Prostate gland (tissue), 2 donors: ENCODE measurements around the gene CACNA1F. TPM values are rescaled to one million over a fixed set of nuclear protein-coding genes. Genes with fewer than 3 reads are reported as not detected.

Experiments
- DNase-seq: peaks from one replicate; pipeline ENCODE4 v3.0.0-alpha.2; 2019; ENCODE audit warnings: low spot score
- H3K27ac ChIP-seq, 2 donors: fragments of 200-600 bp; sonication (generic); 2 replicates each; pipeline ENCODE4 v1.5.1; 2017 to 2019
- H3K27me3 ChIP-seq: fragments of 200-600 bp; sonication (generic); replicated peaks from 2 replicates; pipeline ENCODE4 v1.5.1; 2019; ENCODE audit not compliant: insufficient read depth
- H3K36me3 ChIP-seq, 2 donors: fragments of 200-600 bp; sonication (generic); 1 replicate in 1 of 2; 2 replicates in 1 of 2; pipeline versions ENCODE4 v1.5.1 to v1.8.1; 2017 to 2019
- H3K4me1 ChIP-seq: fragments of 200-600 bp; sonication (generic); replicated peaks from 2 replicates; pipeline ENCODE4 v1.5.1; 2019
- H3K4me3 ChIP-seq, 2 donors: fragments of 200-600 bp; sonication (generic); 2 replicates each; pipeline ENCODE4 v1.5.1; 2017 to 2019
- H3K9me3 ChIP-seq: fragments of 200-600 bp; sonication (generic); 2 replicates; pipeline ENCODE4 v1.5.1; 2017
- POLR2A ChIP-seq: fragments of 450-650 bp; IDR thresholded peaks from one replicate; pipeline ENCODE4 v1.6.1; 2016; ENCODE audit warnings: antibody characterized with exemption, mild to moderate bottlenecking
- POLR2AphosphoS5 ChIP-seq: sonication (generic); formaldehyde crosslinking; IDR thresholded peaks from one replicate; pipeline ENCODE4 v1.6.1; 2017; ENCODE audit warnings: antibody characterized with exemption
- WGBS: methylation state at CpG from one replicate; pipeline ENCODE4 v1.1.5; 2018; 5-methylcytosine and 5-hydroxymethylcytosine counted together
- intact Hi-C: fragments of 100-400 bp; cut with DNase I; formaldehyde crosslinking; loops from one replicate; pipeline ENCODE4 v1.14.2; 2022
- total RNA-seq, 2 donors: library from RNA; depleted of rRNA; stranded (reverse); fragments of >200 nt; gene quantifications; one replicate each; pipeline ENCODE4 v1.1.0, GENCODE V29; 2016
- TF ChIP-seq, protein P1 (sequence below), 4 experiments: fragments of 200-600 bp in 2 of 4; fragments of 450-650 bp in 2 of 4; sonication (generic) in 2 of 4; IDR thresholded peaks; 1 replicate in 3 of 4; 2 replicates in 1 of 4; pipeline ENCODE4 v1.5.1; 2016 to 2019; ENCODE audit warnings: antibody characterized with exemption in 4 of 4, mild to moderate bottlenecking in 2 of 4, moderate library complexity in 2 of 4

The CACNA1F gene
- total RNA-seq, 2 donors from 2014 or later, result 0.17 TPM; not detected in 1

DNA sequence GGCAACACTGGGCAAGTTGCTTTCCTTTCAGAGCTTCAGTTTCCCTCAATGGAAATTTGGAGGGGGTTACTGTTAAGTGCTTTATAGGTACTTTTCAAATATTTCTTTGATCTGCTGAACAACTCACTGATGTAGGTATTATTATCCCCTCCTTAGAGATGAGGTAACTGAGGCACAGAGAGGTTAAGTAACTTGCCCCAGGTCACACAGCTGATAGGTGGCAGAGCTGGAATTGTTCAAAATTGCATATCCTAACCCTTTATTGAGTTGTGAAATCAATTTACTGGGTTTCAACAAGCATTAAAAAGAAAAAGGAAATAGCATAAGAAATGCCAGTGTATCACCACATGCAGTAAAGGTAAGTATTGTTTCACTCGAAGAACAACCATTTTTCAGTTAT lies 43.1 kb upstream of the CACNA1F start:
- WGBS, result 38% methylated on average over 1 of the region's 1 CpG
- Histone ChIP-seq H3K4me3 (no peak overlapping the region), H3K27me3 (no peaks in the 10 kb centered on the region), H3K36me3 (no peaks in the 10 kb centered on the region), H3K27ac (no peak overlapping the region), H3K9me3 (no peaks in the 10 kb centered on the region), H3K4me1 (no peaks in the 10 kb centered on the region)
- no peak for DNase-seq
- intact Hi-C loops, result no loop called here
- no peak for TF ChIP-seq POLR2AphosphoS5
- TF ChIP-seq POLR2A, result no peak
- TF ChIP-seq, protein P1, sequence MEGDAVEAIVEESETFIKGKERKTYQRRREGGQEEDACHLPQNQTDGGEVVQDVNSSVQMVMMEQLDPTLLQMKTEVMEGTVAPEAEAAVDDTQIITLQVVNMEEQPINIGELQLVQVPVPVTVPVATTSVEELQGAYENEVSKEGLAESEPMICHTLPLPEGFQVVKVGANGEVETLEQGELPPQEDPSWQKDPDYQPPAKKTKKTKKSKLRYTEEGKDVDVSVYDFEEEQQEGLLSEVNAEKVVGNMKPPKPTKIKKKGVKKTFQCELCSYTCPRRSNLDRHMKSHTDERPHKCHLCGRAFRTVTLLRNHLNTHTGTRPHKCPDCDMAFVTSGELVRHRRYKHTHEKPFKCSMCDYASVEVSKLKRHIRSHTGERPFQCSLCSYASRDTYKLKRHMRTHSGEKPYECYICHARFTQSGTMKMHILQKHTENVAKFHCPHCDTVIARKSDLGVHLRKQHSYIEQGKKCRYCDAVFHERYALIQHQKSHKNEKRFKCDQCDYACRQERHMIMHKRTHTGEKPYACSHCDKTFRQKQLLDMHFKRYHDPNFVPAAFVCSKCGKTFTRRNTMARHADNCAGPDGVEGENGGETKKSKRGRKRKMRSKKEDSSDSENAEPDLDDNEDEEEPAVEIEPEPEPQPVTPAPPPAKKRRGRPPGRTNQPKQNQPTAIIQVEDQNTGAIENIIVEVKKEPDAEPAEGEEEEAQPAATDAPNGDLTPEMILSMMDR (IDR thresholded peaks at IDR 0.05), result no peak

DNA sequence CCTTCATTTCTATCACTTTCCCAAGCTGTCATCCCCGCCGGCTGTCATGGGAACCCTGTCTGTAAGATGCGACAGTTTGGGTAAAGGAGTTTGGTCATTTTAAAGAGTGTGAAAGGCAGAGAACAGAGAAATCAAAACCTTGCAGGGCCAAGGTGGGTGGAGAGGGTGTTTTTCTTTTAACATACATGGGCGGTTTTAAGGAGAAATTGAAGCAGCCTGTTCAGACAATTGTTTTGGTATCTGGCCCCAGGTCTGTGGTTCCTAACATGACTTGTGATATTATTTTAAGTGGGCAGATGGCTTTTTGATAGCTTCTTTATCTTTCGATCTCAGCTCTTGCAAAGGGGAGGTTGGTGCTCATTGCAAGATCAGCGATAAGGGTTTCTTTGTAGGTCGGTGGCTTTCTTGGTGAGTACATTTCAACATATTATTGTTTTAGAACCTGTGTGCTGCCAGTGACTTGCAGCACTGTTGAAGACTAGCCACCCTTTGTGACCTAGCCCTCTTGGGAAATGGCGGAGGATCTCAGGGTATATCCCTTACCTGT lies 40.1 kb upstream of the CACNA1F start:
- no peak for TF ChIP-seq POLR2A
- Histone ChIP-seq H3K36me3 (no peaks in the 10 kb centered on the region), H3K4me1 (no peaks in the 10 kb centered on the region), H3K27me3 (no peaks in the 10 kb centered on the region), H3K4me3 (no peak overlapping the region), H3K27ac (no peak overlapping the region), H3K9me3 (no peaks in the 10 kb centered on the region)
- 55% methylated on average over 8 of the region's 8 CpGs for WGBS
- intact Hi-C loops, result no loop called here
- no peak for DNase-seq

DNA sequence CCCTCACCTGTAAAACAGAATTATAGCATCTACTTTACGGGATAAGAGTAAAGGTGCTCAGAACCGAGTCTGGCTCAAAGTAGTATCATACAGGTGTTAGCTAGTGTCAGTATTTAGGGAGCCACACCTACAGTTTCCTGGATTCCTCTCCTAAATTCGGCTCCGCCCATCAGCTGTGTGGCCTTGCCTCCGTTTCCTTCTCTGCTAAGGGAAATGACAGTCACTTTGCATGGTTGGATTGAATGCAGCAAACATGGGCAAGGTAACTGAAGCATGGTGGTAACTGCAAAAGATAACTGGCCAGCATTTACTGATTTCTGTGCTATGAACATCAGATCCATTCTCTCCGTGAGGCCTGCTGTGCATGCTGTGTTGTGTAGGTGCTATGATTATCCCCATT lies 39.3 kb upstream of the CACNA1F start:
- Histone ChIP-seq H3K36me3 (no peaks in the 10 kb centered on the region), H3K9me3 (no peaks in the 10 kb centered on the region), H3K27me3 (no peaks in the 10 kb centered on the region), H3K4me3 (no peak overlapping the region), H3K4me1 (no peaks in the 10 kb centered on the region), H3K27ac (no peak overlapping the region)
- intact Hi-C loops, result no loop called here
- TF ChIP-seq, protein P1 (IDR thresholded peaks at IDR 0.05), result no peak
- no peak for TF ChIP-seq POLR2AphosphoS5
- TF ChIP-seq POLR2A, result no peak
- no peak for DNase-seq
- 55% methylated on average over 6 of the region's 6 CpGs for WGBS

DNA sequence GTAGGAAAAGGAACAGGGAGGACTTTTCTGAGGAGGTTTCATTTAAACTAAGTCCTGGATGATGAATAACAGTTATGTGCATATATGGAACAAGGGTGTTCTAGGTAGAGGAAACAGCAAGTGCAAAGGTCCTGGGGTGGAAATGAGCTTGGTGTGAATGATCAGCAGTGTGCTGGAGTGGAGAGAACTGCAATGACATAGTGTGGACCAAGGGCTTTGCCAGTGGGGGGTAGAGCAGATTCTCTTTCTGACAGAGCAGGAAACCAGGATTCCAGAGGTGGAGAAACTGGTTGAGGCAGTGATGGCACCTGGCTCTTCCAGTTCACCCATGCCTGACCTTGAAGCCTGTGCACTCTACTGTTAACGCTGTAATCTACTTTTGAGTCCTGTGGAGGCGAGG lies 38.2 kb upstream of the CACNA1F start:
- DNase-seq, result no peak
- WGBS, result 51% methylated on average over 2 of the region's 2 CpGs
- no peaks in the 10 kb centered on the region for H3K27me3 ChIP-seq
- H3K4me3 ChIP-seq, result no peak overlapping the region
- H3K9me3 ChIP-seq, result no peaks in the 10 kb centered on the region
- no peaks in the 10 kb centered on the region for H3K36me3 ChIP-seq
- intact Hi-C loops, result no loop called here
- H3K27ac ChIP-seq, result no peak overlapping the region
- TF ChIP-seq POLR2A (no peak), POLR2AphosphoS5 (no peak)
- TF ChIP-seq, protein P1 (IDR thresholded peaks at IDR 0.05), result no peak
- no peaks in the 10 kb centered on the region for H3K4me1 ChIP-seq

DNA sequence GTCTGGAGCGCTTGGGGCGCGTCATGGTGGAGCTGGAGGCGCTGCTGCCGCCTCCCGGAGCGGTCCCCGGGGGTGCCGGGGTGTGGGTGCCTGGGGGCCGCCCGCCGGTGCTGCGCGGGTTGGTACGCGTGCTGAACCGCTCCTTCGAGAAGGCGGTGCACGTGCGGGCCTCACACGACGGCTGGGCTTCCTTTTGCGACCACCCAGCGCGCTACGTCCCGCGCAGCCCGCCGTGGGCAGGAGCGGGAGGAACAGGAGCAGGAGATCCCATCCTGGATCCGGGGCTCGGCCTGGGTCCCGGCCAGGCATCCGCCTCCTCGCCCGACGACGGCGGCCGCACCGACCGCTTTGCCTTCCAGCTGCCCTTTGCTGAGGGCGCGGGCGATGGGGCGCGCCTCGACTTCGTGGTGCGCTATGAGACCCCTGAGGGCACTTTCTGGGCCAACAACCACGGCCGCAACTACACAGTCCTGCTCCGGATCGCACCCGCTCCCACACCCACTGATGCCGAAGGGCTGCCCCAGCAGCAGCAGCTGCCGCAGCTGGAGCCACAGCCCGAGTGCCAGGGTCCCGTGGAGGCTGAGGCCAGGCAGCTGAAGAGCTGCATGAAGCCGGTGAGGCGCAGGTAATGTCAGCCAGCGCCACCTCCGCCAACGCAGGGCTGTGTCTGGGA lies 37.2 kb upstream of the CACNA1F start:
- Histone ChIP-seq H3K27ac (peak overlapping the region; percentile 89 to 92), H3K27me3 (no peaks in the 10 kb centered on the region), H3K4me3 (peak overlapping the region; percentile 54 to 57), H3K36me3 (no peaks in the 10 kb centered on the region), H3K9me3 (no peaks in the 10 kb centered on the region), H3K4me1 (no peaks in the 10 kb centered on the region)
- intact Hi-C loops, result no loop called here
- TF ChIP-seq POLR2A (no peak), POLR2AphosphoS5 (no peak)
- TF ChIP-seq, protein P1 (IDR thresholded peaks at IDR 0.05), result no peak
- no peak for DNase-seq
- WGBS, result 83% methylated on average over 5 of the region's 66 CpGs
